ENCODE data around the gene ARHGAP25.

DNA sequence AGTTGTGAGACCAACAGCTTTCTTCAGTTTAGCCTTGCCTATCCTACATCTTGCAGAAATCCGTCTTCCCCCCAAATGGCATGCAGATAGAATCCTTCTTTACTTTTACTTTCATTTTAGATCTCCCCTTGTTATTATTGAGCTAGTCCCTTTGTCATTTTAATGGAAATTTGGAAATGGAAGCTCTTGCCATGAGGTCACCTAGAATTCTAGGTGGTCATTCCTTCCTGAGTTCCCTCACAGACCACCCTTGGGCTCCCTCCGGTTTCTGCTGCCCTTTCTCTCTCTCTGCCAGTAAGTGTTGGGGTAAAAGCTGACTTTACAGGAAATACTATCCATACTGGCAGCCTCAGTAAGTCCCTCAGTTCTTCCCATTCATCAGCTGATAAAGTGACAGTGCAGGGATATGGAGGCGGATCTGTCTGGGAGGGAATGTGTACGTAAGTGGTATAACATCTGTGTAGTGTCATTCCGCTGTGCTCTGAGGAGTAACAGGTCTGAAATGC lies 30.2 kb downstream of the ARHGAP25 start:
- TF ChIP-seq, protein P1, sequence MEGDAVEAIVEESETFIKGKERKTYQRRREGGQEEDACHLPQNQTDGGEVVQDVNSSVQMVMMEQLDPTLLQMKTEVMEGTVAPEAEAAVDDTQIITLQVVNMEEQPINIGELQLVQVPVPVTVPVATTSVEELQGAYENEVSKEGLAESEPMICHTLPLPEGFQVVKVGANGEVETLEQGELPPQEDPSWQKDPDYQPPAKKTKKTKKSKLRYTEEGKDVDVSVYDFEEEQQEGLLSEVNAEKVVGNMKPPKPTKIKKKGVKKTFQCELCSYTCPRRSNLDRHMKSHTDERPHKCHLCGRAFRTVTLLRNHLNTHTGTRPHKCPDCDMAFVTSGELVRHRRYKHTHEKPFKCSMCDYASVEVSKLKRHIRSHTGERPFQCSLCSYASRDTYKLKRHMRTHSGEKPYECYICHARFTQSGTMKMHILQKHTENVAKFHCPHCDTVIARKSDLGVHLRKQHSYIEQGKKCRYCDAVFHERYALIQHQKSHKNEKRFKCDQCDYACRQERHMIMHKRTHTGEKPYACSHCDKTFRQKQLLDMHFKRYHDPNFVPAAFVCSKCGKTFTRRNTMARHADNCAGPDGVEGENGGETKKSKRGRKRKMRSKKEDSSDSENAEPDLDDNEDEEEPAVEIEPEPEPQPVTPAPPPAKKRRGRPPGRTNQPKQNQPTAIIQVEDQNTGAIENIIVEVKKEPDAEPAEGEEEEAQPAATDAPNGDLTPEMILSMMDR (IDR thresholded peaks at IDR 0.05) = no peak
- no peak for TF ChIP-seq EZH2 (IDR thresholded peaks at IDR 0.05)
- no peak for TF ChIP-seq EZH2phosphoT487 (IDR thresholded peaks at IDR 0.05)
